Naive thymus-derived CD4-positive, alpha-beta T cell (primary cell): ENCODE results near the gene S100A4. TPM values are rescaled to one million over a fixed set of nuclear protein-coding genes. Genes with fewer than 3 reads are reported as not detected.
"Not testable (repeated sequence)": the region's sequence is repeated elsewhere in the genome, so short reads cannot be mapped to it uniquely, and the experiment has no call there.

Source experiments
- ATAC-seq: fragments of 150-1000 bp; cut with Tn5 transposase; 2 replicates; pipeline ENCODE4 v1.10.0; 2021; ENCODE audit warnings: mild to moderate bottlenecking, moderate library complexity
- CTCF ChIA-PET: fragments of 350-600 bp; sonication (Branson Sonifier 250); formaldehyde crosslinking; loops from one replicate; lab custom pipeline; 2021; ENCODE audit warnings: antibody characterized with exemption; lab: Charles Lee
- POLR2A ChIA-PET: fragments of 350-600 bp; sonication (Branson Sonifier 250); formaldehyde crosslinking; loops from one replicate; lab custom pipeline; 2021; ENCODE audit warnings: antibody characterized with exemption, inconsistent platforms; lab: Charles Lee
- DNase-seq, 9 donors: peaks; one replicate each; pipeline versions ENCODE4 v3.0.0 to v3.0.0-alpha.2; 2020 to 2022; ENCODE audit warnings: mixed read lengths in 1 of 9
- H3K27ac ChIP-seq: one replicate; pipeline ENCODE4 v1.7.0; 2013; ENCODE audit warnings: mild to moderate bottlenecking, low read depth, low read length, moderate library complexity
- H3K27me3 ChIP-seq, 2 donors: one replicate each; pipeline ENCODE4 v1.7.0; 2013; ENCODE audit warnings: low read length in 2 of 2, mild to moderate bottlenecking in 2 of 2, moderate library complexity in 2 of 2; ENCODE audit not compliant: control insufficient read depth in 2 of 2, insufficient read depth in 2 of 2
- H3K36me3 ChIP-seq, 3 experiments: 1 replicate in 2 of 3; 2 replicates in 1 of 3; pipeline ENCODE4 v1.7.0; 2013; ENCODE audit warnings: low read length in 3 of 3, mild to moderate bottlenecking in 3 of 3, moderate library complexity in 1 of 3; ENCODE audit not compliant: insufficient read depth in 3 of 3, control insufficient read depth in 2 of 3
- H3K4me1 ChIP-seq, 2 donors: one replicate each; pipeline ENCODE4 v1.7.0; 2013; ENCODE audit warnings: low read length in 2 of 2, mild to moderate bottlenecking in 2 of 2, moderate library complexity in 1 of 2; ENCODE audit not compliant: control insufficient read depth in 2 of 2, insufficient read depth in 2 of 2
- H3K4me3 ChIP-seq: 2 replicates; pipeline ENCODE4 v1.7.0; 2013; ENCODE audit warnings: mild to moderate bottlenecking, low read length
- H3K9me3 ChIP-seq, 3 experiments: 1 replicate in 2 of 3; 2 replicates in 1 of 3; pipeline ENCODE4 v1.7.0; 2013; ENCODE audit warnings: low read length in 3 of 3; ENCODE audit not compliant: control insufficient read depth in 2 of 3
- H3K27ac Mint-ChIP-seq, 9 donors: one replicate each; pipeline ENCODE4 v1.8.0; 2020 to 2022; ENCODE audit warnings: mixed read lengths in 9 of 9, mild to moderate bottlenecking in 8 of 9, moderate library complexity in 5 of 9, inconsistent platforms in 2 of 9
- H3K27me3 Mint-ChIP-seq, 5 donors: one replicate each; pipeline ENCODE4 v1.8.0; 2021 to 2022; ENCODE audit warnings: mixed read lengths in 5 of 5, mild to moderate bottlenecking in 1 of 5
- H3K36me3 Mint-ChIP-seq, 5 donors: one replicate each; pipeline ENCODE4 v1.8.0; 2020 to 2022; ENCODE audit warnings: mixed read lengths in 5 of 5, mild to moderate bottlenecking in 3 of 5, inconsistent platforms in 1 of 5
- H3K4me1 Mint-ChIP-seq, 7 donors: one replicate each; pipeline ENCODE4 v1.8.0; 2020 to 2022; ENCODE audit warnings: mixed read lengths in 7 of 7, mild to moderate bottlenecking in 3 of 7, inconsistent platforms in 1 of 7
- H3K4me3 Mint-ChIP-seq, 10 donors: one replicate each; pipeline ENCODE4 v1.8.0; 2020 to 2022; ENCODE audit warnings: mild to moderate bottlenecking in 10 of 10, mixed read lengths in 10 of 10, moderate library complexity in 6 of 10, inconsistent platforms in 2 of 10
- H3K9me3 Mint-ChIP-seq, 11 donors: one replicate each; pipeline ENCODE4 v1.8.0; 2020 to 2022; ENCODE audit warnings: mixed read lengths in 11 of 11, mild to moderate bottlenecking in 4 of 11, inconsistent platforms in 1 of 11, moderate library complexity in 1 of 11
- intact Hi-C, 2 donors: fragments of 100-400 bp; cut with micrococcal nuclease; formaldehyde crosslinking; loops; one replicate each; pipeline ENCODE4 v1.15.1; 2023
- polyA plus RNA-seq, 2 donors: library from polyadenylated mRNA; unstranded; fragments of 300-500 nt; fragmentation: Illumina TruSeq; gene quantifications; one replicate each; pipeline ENCODE4 v1.2.3, GENCODE V29; 2021
- total RNA-seq, 6 experiments: library from RNA in 5 of 6; stranded (reverse) in 5 of 6; gene quantifications; 1 replicate in 5 of 6; 2 replicates in 1 of 6; pipeline ENCODE4 v1.2.3 and lab custom pipeline; 2021 to 2026

The S100A4 gene
- total and polyA plus RNA-seq, 7 experiments from 2014 or later = 54.0 to 766 (median 259) TPM

- H3K4me3 Mint-ChIP-seq = no peak overlapping the region
- CTCF ChIA-PET = interaction anchor here (1.0 kb wide), 2 partner anchors 9 to 15 kb away, joined by 3 read pairs; no protein-coding TSS in a partner anchor
- H3K9me3 Mint-ChIP-seq = peaks cover 0 to 2% (median 0%) of the 10 kb centered on the region in 11 donors
- no peaks in the 10 kb centered on the region for H3K36me3 ChIP-seq
- H3K27me3 Mint-ChIP-seq = peaks cover 0 to 16% (median 5%) of the 10 kb centered on the region in 5 donors
- H3K27me3 ChIP-seq = no peaks in the 10 kb centered on the region
- peaks cover 0 to 3% (median 0%) of the 10 kb centered on the region in 5 donors for H3K36me3 Mint-ChIP-seq
- no peak overlapping the region for H3K4me3 ChIP-seq
- H3K27ac Mint-ChIP-seq = peak overlapping the region in 1 of 9 donors; percentile 46
- H3K9me3 ChIP-seq = no peaks in the 10 kb centered on the region
- no peak for DNase-seq
- POLR2A ChIA-PET = no interaction called here
- H3K4me1 Mint-ChIP-seq = no peaks in the 10 kb centered on the region
- no peak overlapping the region for H3K27ac ChIP-seq
- intact Hi-C loops = no loop called here
- ATAC-seq = no peak
- H3K4me1 ChIP-seq = no peaks in the 10 kb centered on the region
Observed at GRCh38 chr1:153585006-153585405, 39.4 kb upstream of the S100A4 start.

GRCh38 chr1:153583976-153584375, 38.4 kb upstream of the S100A4 start:
- CTCF ChIA-PET = no interaction called here
- DNase-seq (no peak), ATAC-seq (no peak)
- Histone ChIP-seq H3K4me1 (no peaks in the 10 kb centered on the region), H3K9me3 (no peaks in the 10 kb centered on the region), H3K27me3 (no peaks in the 10 kb centered on the region), H3K27ac (no peak overlapping the region), H3K4me3 (no peak overlapping the region), H3K36me3 (no peaks in the 10 kb centered on the region)
- Mint-ChIP-seq H3K4me3 (no peak overlapping the region), H3K27ac (peak overlapping the region in 1 of 9 donors; percentile 7), H3K4me1 (no peaks in the 10 kb centered on the region), H3K9me3 (peaks cover 0 to 2% (median 0%) of the 10 kb centered on the region in 11 donors), H3K36me3 (peaks cover 0 to 3% (median 0%) of the 10 kb centered on the region in 5 donors), H3K27me3 (peaks cover 5 to 18% (median 6%) of the 10 kb centered on the region in 5 donors)
- intact Hi-C loops = no loop called here
- POLR2A ChIA-PET = no interaction called here

- H3K36me3 Mint-ChIP-seq, H3K4me3 ChIP-seq, DNase-seq, POLR2A ChIA-PET, H3K9me3 Mint-ChIP-seq, intact Hi-C loops, H3K4me1 Mint-ChIP-seq, H3K4me1 ChIP-seq, H3K9me3 ChIP-seq, H3K36me3 ChIP-seq, ATAC-seq, H3K27ac Mint-ChIP-seq, H3K27me3 ChIP-seq, H3K27ac ChIP-seq, CTCF ChIA-PET, H3K4me3 Mint-ChIP-seq: not testable (repeated sequence)
- H3K27me3 Mint-ChIP-seq = peaks cover 5 to 23% (median 10%) of the 10 kb centered on the region in 5 donors
Observed at GRCh38 chr1:153583514-153583913, 37.9 kb upstream of the S100A4 start.

GRCh38 chr1:153582836-153583235, 37.2 kb upstream of the S100A4 start:
- peaks cover 5 to 29% (median 17%) of the 10 kb centered on the region in 5 donors for H3K27me3 Mint-ChIP-seq
- H3K9me3 Mint-ChIP-seq, H3K36me3 ChIP-seq, ATAC-seq, POLR2A ChIA-PET, DNase-seq, H3K4me1 Mint-ChIP-seq, H3K4me1 ChIP-seq, H3K4me3 Mint-ChIP-seq, H3K27ac Mint-ChIP-seq, H3K9me3 ChIP-seq, intact Hi-C loops, H3K27ac ChIP-seq, H3K4me3 ChIP-seq, H3K36me3 Mint-ChIP-seq, H3K27me3 ChIP-seq, CTCF ChIA-PET: not testable (repeated sequence)

- H3K27ac ChIP-seq = no peak overlapping the region
- H3K9me3 ChIP-seq = no peaks in the 10 kb centered on the region
- intact Hi-C loops = loop anchor here in 1 of 2 donors (10.0 kb wide), 1 partner anchor 244 kb away; no protein-coding TSS in a partner anchor
- Mint-ChIP-seq H3K4me1 (peaks cover 0 to 3% (median 0%) of the 10 kb centered on the region in 7 donors), H3K9me3 (no peaks in the 10 kb centered on the region), H3K4me3 (no peak overlapping the region), H3K36me3 (no peaks in the 10 kb centered on the region), H3K27me3 (peaks cover under 1 to 29% (median 27%) of the 10 kb centered on the region in 5 donors), H3K27ac (no peak overlapping the region)
- DNase-seq (no peak), ATAC-seq (no peak)
- no peaks in the 10 kb centered on the region for H3K4me1 ChIP-seq
- no peaks in the 10 kb centered on the region for H3K27me3 ChIP-seq
- ChIA-PET CTCF (no interaction called here), POLR2A (no interaction called here)
- no peaks in the 10 kb centered on the region for H3K36me3 ChIP-seq
- H3K4me3 ChIP-seq = no peak overlapping the region
Observed at GRCh38 chr1:153578936-153579335, 33.3 kb upstream of the S100A4 start.

GRCh38 chr1:153578490-153578889, 32.9 kb upstream of the S100A4 start:
- ATAC-seq = no peak
- Histone ChIP-seq H3K27me3 (no peaks in the 10 kb centered on the region), H3K27ac (no peak overlapping the region), H3K36me3 (no peaks in the 10 kb centered on the region), H3K4me3 (no peak overlapping the region), H3K4me1 (no peaks in the 10 kb centered on the region), H3K9me3 (no peaks in the 10 kb centered on the region)
- no peak overlapping the region for H3K4me3 Mint-ChIP-seq
- H3K9me3 Mint-ChIP-seq = no peaks in the 10 kb centered on the region
- DNase-seq = no peak
- H3K4me1 Mint-ChIP-seq = peaks cover 0 to 3% (median 0%) of the 10 kb centered on the region in 7 donors
- no peaks in the 10 kb centered on the region for H3K36me3 Mint-ChIP-seq
- H3K27ac Mint-ChIP-seq = no peak overlapping the region
- intact Hi-C loops = loop anchor here in 1 of 2 donors (10.0 kb wide), 1 partner anchor 244 kb away; no protein-coding TSS in a partner anchor
- ChIA-PET POLR2A (no interaction called here), CTCF (interaction anchor here (0.9 kb wide), 1 partner anchor 45 kb away, joined by 3 read pairs; no protein-coding TSS in a partner anchor)
- H3K27me3 Mint-ChIP-seq = peaks cover 0 to 29% (median 27%) of the 10 kb centered on the region in 5 donors

- Mint-ChIP-seq H3K27ac (no peak overlapping the region), H3K9me3 (no peaks in the 10 kb centered on the region), H3K4me3 (no peak overlapping the region), H3K27me3 (peaks cover 0 to 29% (median 27%) of the 10 kb centered on the region in 5 donors), H3K4me1 (peaks cover 0 to 10% (median 0%) of the 10 kb centered on the region in 7 donors), H3K36me3 (no peaks in the 10 kb centered on the region)
- ChIA-PET POLR2A (interaction anchor here (0.6 kb wide), 2 partner anchors 32 to 306 kb away, joined by 3 read pairs; no protein-coding TSS in a partner anchor), CTCF (interaction anchor here (0.9 to 1.3 kb wide), 2 partner anchors 44 to 67 kb away, joined by 3 to 5 read pairs; no protein-coding TSS in a partner anchor)
- DNase-seq (no peak), ATAC-seq (no peak)
- no peak overlapping the region for H3K27ac ChIP-seq
- H3K36me3 ChIP-seq = no peaks in the 10 kb centered on the region
- no peak overlapping the region for H3K4me3 ChIP-seq
- no peaks in the 10 kb centered on the region for H3K27me3 ChIP-seq
- no peaks in the 10 kb centered on the region for H3K4me1 ChIP-seq
- intact Hi-C loops = loop anchor here in 1 of 2 donors (10.0 kb wide), 1 partner anchor 243 kb away; no protein-coding TSS in a partner anchor
- H3K9me3 ChIP-seq = no peaks in the 10 kb centered on the region
Observed at GRCh38 chr1:153577624-153578051, 32.0 kb upstream of the S100A4 start.
